ENCODE measurements around the gene RETREG3. TPM values are rescaled to one million over a fixed set of nuclear protein-coding genes. Genes with fewer than 3 reads are reported as not detected.

Gene RETREG3
- total and polyA plus RNA-seq, 9 of the 15 experiments (the other 6 are each of a cell fraction or from before 2014, with no cell fraction given), result 4.1 to 39.0 (median 16.9) TPM

DNA sequence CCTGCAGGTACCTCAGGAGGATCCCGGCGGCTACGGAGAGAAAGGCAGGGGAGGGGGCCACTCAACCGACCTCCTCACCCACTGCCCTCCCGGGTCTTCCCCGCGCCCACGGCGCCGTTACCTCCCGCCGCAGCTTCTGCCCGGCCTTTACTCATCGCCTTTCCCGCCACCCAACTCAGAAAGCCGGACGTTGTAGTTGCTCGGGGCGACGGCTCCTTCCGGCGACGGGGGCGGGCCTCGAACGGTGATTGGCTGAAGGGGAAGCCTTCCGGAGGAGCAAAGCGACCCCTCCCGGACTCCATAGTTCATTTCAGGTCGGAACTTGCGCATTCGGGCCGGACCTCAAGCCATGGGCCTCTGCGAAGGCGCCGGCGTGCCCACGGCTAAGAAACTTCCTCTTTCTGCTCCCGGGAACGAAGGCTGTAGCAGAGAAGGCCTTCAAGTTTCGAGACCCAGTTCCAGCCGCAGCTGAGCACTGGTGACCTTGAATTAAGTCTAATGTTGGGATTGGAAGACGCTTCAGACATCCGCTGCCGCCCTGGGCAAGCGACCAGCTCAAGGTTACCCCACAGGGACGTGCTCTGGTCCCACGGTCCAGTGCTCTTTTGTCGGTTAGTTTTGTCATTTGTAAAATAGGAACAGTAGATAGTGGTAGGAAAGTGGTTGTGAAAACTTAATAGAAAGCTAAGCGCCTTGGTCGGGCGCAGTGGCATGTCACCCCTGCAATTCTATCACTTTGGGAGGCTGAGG lies 31.5 kb downstream of the RETREG3 start, which contains the start of gene PSMC3IP (continued):
- TF ChIP-seq MAFK (IDR thresholded peaks at IDR 0.05; ENCODE audit: low read length) (no peak), NCOA2 (IDR thresholded peaks at IDR 0.05; ENCODE audit: partially characterized antibody in 2 of 2) (no peak), NFYB (IDR thresholded peaks at IDR 0.05; ENCODE audit: extremely low read depth, insufficient read length) (peak; percentile 95), CXXC5 (CRISPR knock-in tag; IDR thresholded peaks at IDR 0.05) (peak; percentile 68), BRD4 (IDR thresholded peaks at IDR 0.05) (peak; percentile 79; the same call in 1 of the 2 replicates), ATF7 (IDR thresholded peaks at IDR 0.05) (peak; percentile 73), HOXB6 (CRISPR knock-in tag; IDR thresholded peaks at IDR 0.05; ENCODE audit: borderline replicate concordance) (no peak), GATAD2A (IDR thresholded peaks at IDR 0.05) (no peak), POLR2G (IDR thresholded peaks at IDR 0.05; ENCODE audit: low read depth, low read length) (peak; percentile 98), SRSF9 (IDR thresholded peaks at IDR 0.05; ENCODE audit: borderline replicate concordance, low read depth, low read length) (no peak), NR2C1 (IDR thresholded peaks at IDR 0.05) (peak; percentile 72), NR2C1 (tag; IDR thresholded peaks at IDR 0.05) (peak; percentile 67), MCM3 (IDR thresholded peaks at IDR 0.05) (no peak)
- TF ChIP-seq, protein P1, sequence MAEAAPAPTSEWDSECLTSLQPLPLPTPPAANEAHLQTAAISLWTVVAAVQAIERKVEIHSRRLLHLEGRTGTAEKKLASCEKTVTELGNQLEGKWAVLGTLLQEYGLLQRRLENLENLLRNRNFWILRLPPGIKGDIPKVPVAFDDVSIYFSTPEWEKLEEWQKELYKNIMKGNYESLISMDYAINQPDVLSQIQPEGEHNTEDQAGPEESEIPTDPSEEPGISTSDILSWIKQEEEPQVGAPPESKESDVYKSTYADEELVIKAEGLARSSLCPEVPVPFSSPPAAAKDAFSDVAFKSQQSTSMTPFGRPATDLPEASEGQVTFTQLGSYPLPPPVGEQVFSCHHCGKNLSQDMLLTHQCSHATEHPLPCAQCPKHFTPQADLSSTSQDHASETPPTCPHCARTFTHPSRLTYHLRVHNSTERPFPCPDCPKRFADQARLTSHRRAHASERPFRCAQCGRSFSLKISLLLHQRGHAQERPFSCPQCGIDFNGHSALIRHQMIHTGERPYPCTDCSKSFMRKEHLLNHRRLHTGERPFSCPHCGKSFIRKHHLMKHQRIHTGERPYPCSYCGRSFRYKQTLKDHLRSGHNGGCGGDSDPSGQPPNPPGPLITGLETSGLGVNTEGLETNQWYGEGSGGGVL (CRISPR knock-in tag; IDR thresholded peaks at IDR 0.05), result no peak
- TF ChIP-seq, protein P2, sequence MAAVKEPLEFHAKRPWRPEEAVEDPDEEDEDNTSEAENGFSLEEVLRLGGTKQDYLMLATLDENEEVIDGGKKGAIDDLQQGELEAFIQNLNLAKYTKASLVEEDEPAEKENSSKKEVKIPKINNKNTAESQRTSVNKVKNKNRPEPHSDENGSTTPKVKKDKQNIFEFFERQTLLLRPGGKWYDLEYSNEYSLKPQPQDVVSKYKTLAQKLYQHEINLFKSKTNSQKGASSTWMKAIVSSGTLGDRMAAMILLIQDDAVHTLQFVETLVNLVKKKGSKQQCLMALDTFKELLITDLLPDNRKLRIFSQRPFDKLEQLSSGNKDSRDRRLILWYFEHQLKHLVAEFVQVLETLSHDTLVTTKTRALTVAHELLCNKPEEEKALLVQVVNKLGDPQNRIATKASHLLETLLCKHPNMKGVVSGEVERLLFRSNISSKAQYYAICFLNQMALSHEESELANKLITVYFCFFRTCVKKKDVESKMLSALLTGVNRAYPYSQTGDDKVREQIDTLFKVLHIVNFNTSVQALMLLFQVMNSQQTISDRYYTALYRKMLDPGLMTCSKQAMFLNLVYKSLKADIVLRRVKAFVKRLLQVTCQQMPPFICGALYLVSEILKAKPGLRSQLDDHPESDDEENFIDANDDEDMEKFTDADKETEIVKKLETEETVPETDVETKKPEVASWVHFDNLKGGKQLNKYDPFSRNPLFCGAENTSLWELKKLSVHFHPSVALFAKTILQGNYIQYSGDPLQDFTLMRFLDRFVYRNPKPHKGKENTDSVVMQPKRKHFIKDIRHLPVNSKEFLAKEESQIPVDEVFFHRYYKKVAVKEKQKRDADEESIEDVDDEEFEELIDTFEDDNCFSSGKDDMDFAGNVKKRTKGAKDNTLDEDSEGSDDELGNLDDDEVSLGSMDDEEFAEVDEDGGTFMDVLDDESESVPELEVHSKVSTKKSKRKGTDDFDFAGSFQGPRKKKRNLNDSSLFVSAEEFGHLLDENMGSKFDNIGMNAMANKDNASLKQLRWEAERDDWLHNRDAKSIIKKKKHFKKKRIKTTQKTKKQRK (IDR thresholded peaks at IDR 0.05; ENCODE audit: borderline replicate concordance, low read depth, low read length), result peak; percentile 22; the same call in 1 of the 2 replicates
- TF ChIP-seq, protein P3, sequence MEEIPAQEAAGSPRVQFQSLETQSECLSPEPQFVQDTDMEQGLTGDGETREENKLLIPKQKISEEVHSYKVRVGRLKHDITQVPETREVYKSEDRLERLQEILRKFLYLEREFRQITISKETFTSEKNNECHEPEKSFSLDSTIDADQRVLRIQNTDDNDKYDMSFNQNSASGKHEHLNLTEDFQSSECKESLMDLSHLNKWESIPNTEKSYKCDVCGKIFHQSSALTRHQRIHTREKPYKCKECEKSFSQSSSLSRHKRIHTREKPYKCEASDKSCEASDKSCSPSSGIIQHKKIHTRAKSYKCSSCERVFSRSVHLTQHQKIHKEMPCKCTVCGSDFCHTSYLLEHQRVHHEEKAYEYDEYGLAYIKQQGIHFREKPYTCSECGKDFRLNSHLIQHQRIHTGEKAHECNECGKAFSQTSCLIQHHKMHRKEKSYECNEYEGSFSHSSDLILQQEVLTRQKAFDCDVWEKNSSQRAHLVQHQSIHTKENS (CRISPR knock-in tag; IDR thresholded peaks at IDR 0.05), result no peak
- TF ChIP-seq, protein P4, sequence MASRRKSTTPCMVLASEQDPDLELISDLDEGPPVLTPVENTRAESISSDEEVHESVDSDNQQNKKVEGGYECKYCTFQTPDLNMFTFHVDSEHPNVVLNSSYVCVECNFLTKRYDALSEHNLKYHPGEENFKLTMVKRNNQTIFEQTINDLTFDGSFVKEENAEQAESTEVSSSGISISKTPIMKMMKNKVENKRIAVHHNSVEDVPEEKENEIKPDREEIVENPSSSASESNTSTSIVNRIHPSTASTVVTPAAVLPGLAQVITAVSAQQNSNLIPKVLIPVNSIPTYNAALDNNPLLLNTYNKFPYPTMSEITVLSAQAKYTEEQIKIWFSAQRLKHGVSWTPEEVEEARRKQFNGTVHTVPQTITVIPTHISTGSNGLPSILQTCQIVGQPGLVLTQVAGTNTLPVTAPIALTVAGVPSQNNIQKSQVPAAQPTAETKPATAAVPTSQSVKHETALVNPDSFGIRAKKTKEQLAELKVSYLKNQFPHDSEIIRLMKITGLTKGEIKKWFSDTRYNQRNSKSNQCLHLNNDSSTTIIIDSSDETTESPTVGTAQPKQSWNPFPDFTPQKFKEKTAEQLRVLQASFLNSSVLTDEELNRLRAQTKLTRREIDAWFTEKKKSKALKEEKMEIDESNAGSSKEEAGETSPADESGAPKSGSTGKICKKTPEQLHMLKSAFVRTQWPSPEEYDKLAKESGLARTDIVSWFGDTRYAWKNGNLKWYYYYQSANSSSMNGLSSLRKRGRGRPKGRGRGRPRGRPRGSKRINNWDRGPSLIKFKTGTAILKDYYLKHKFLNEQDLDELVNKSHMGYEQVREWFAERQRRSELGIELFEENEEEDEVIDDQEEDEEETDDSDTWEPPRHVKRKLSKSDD (conservative IDR thresholded peaks at IDR 0.05; ENCODE audit: low read length), result no peak
- TF ChIP-seq, protein P5, sequence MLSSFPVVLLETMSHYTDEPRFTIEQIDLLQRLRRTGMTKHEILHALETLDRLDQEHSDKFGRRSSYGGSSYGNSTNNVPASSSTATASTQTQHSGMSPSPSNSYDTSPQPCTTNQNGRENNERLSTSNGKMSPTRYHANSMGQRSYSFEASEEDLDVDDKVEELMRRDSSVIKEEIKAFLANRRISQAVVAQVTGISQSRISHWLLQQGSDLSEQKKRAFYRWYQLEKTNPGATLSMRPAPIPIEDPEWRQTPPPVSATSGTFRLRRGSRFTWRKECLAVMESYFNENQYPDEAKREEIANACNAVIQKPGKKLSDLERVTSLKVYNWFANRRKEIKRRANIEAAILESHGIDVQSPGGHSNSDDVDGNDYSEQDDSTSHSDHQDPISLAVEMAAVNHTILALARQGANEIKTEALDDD (IDR thresholded peaks at IDR 0.05), result no peak
